ELR (cell line): ENCODE results near the gene ABCB11.

Source experiments
- DNase-seq: peaks from one replicate; pipeline ENCODE4 v3.0.0-alpha.2; 2015; ENCODE audit warnings: low read depth

ABCB11 gene

DNA sequence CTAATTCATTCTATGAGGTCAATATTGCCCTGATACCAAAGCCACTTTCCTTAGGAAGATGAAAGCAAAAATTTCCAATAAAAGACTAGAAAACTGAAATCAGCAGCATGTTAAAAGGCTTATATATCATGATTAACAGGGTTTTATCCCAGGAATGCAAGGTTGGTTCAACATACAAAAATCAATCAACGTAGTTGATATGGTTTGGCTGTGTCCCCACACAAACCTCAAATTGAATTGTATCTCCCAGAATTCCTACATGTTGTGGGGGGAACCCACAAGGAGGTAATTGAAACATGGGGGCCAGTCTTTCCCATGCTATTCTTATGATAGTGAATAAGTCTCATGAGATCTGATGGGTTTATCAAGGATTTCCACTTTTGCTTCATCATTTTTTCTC is 11.7 kb upstream of the ABCB11 start:
- no peak for DNase-seq

DNA sequence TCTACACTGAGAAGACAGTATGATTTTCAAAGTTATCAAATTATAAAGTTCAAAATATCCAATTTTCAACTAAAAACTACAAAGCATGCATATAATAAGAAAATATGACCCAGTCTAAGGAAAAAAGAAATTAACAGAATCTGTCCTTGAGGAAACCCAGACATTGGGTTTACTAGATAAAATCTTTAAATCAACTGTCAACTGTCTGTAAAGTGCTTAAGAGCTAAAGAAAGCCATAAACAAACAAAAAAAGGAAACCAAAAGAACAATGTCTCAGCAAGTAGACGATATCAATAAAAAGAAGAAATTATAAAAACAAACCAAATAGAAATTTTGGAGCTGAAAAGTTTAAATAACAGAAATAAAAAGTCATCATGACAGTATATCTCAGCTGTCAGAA is 10.5 kb upstream of the ABCB11 start:
- DNase-seq, result no peak

DNA sequence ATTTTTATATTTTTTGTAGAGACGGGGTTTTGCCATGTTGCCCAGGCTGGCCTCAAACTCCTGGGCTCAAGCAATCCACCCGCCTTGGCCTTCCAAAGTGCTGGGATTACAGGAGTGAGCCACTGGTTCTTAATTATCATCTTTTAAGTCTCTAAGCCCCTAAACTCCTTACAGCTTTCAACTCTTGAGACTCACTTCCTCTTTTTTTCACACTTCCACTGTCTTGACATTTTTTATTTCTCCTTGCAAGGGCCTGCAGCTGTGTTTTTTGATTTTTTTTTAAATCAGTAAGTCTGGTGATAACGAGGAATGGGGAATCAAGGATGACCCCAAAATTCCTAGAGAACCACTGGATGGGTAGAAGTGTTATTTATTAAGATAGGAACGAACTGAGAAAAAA is 8.6 kb upstream of the ABCB11 start:
- DNase-seq, result no peak

DNA sequence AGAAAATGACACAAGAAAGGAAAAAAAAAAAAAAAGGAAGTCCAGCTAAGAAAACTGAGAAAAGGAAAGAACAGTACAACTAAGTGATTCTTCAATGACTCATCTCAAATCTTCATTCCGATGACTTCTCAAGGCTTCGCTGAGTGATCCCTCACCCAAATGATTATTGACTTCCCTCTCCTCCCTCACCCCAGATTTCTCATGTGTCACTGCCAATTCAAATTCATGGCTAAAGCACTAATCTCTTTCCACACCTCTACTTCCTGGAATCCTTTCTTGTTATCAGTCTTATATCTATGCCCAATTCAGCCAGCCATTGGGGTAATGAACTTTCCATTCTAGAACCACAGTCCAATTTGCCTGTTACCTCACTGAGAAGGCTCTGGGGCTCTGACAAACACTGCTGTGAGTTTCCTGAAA is 7.2 kb upstream of the ABCB11 start:
- peak; percentile 78 for DNase-seq

DNA sequence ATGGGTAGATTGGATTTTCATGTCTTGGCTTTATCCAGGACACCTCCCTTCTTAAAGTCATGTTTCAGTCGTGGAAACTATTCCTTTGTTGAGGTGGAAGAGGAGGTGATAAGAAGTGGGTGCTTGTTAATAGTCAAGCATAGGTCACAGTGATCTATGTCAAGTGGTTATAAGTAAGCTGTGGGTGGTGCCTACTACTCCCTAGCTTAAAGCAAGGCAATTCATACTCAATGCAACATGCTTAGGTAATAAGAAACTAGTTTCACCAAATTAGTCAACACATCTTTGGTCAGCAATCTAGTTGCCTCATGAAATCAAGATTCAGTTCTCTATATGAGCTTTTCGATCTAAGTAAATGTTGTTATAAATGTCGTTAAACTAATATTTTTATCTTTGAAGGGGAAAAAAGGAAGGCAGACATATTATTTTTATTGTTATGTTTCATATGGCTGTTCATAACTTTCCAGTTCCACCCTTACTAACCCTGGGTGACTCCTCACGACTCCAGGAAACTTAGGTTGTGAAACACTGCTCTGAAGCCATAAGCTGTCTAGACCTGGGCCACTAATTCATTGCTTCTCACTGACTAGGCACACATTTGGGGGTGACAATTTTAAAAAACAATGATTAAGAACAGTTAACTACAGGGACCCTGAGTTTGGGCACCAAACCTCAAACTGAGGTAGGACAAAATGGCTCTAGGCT is 5.8 kb upstream of the ABCB11 start:
- DNase-seq, result no peak

DNA sequence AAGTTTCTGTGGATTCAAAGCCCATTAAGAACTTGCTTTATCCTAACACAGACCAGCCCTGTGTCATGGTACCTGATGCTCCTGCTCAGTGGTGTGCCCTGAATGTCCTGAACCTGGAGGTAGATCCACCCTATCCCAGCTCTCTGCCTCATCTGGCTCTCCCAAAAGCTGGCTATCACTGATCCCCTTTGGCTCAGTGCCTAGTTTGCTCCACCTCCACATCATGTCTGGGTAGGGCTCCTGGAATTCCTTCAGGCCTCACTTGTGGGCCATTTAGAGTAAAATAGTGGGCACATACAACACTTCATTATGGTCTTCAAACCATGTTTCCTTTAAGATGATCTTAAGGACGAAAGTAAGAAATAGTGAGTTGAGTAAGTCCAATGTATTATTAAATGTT is 4.8 kb upstream of the ABCB11 start:
- no peak for DNase-seq

DNA sequence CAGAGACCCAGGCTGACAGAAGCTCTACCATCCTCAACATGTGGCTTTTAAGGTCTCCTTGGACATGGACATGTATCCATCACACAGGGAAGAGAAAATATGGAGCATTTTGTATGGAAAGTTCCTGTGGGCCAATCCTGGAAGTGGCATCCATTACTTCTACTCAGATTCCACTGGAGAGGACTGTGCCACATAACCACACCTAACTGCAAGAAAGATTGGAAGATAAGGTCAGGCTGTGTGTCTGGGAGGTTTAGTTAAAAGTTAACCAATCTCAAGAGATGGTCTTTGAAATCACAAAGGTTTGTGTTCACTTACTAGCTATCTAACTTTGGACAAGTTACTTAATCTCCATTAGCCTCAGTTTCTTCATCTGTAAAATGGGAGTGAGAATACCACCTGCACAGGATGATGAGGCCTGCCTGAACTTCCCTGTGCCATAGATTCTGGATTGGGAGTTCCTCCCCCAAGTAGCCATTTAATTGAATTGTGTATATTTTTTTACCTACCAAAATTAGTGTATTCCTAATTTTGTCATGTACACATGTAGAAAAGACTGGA is 3.9 kb upstream of the ABCB11 start:
- no peak for DNase-seq

DNA sequence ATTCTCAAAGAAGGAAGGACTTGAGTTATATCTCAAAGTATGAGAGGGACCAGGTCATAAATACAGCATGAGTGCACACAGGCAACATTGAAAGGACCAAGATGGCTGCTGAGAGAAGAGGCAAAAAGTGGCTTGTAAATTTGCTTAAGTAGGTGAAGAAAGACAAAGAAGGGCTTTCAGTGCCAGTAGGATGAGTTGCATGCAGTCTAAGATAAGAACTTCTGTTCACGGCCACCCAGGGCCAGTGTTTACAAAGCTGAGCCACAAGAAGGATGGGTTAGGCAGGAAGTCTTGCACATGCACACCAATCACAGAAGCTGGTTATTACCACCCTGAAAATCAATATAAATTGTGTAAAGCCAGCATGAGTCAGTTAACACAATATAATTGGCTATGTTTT is 3.1 kb upstream of the ABCB11 start:
- no peak for DNase-seq

DNA sequence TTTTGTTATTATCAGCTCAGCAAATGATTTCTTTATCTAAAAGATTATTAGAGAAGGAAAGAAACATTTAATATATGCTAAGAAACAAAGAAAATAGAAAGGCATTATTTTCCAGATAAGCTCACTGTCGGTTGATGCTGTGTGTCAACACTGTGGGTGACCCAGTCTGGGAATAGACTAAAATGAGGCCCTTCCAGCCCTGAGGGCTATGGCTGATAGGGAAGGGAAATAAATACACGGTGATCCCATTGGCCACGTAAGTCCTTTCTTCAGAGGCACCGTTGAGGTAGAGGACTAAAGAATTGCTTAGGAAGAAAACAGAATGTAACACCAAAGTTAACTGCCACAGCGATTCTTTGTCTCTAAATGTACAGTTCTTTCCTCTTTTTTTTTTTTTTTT is 1.8 kb downstream of the ABCB11 start:
- no peak for DNase-seq

DNA sequence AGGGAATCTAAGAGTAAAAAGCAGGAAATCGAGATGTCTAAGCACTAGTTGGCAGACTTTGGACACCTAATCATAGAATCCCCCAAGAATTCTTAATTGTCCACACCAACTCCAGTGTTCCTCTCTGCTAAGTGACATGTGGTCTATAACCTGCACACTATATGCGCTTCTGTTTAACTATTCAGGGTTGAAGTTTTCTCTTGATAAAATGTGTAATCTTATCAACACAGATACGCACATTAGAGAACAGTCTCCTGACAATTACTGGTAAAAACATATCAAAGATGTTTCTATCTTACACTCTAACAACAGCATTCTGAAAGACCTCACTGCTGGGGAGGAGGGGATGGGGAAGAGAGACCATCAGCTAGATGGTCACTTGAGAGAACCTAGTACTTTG is 3.9 kb downstream of the ABCB11 start:
- DNase-seq, result no peak

DNA sequence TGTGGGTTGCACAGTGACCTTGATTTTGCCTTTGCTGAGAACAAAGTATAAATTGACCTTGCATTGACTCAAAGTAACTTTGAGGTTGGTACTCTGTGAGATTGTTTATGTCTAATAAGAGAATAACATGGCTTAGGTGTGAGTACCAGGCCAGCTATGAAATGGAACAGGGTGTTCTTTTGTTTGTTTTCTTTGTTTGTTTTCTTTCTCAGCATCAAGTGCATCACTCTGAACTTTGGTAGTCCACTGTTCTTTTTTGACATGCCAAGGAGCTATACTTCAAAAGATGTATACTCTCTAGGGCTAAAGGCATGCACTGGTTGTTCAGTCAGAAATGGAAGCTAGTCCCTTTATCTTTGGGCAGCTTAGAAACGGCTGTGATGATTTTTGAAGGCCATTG is 5.1 kb downstream of the ABCB11 start:
- DNase-seq, result no peak

DNA sequence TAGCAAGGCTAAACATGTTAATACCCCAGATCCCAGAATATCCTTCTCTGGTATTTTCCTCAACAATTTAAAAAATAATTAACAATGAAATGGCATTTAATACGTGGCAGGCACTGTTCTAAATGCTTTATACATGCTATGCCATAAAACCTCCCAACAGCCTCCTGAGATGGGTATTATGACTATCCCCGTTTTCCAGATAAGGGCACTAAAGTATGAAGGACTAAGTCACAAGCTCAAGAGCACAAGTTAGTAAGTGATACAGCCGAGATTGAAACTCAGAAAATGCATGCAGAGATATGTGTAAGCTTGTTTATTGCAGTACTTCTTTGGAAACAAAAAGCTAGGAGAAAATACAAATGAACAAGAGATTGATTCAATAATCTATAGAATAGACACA is 8.0 kb downstream of the ABCB11 start:
- no peak for DNase-seq

DNA sequence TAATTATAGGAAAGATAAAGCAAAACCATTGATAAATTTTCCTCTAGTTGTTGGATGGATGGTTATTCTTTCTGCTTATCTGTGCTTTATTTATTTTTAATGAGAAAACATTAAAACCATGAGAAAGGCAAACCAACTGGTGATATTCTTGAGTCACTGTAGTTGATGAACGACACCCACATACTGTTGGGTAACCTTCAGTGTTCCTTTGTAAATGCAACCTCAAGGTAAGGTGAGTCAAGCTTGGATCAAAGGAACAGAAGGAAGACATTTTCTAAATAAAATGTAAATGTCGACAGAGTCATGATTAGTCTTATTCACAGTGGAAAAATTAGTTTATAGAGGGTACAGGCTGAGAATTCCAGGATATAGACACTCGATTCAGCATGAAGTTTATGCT is 12.7 kb downstream of the ABCB11 start:
- DNase-seq, result peak; percentile 21

DNA sequence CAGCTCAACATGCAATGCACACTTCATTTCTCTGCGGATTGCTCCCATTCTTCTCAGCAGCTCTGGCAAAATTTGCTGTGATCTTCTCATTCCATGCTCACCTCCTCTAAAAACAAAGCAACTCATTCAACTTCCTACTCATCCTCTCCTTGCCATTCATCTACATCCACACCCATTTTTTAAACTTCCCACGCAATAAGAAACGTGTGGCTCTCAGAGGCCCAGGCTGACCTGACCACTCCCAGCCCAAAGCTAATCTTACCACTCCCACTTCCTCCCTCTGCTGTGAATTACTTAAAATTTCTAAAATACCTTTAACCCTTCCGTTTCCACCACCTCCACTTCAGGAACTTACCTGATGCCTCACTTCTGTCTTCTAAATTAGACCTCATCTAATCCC is 15.2 kb downstream of the ABCB11 start:
- DNase-seq, result no peak

DNA sequence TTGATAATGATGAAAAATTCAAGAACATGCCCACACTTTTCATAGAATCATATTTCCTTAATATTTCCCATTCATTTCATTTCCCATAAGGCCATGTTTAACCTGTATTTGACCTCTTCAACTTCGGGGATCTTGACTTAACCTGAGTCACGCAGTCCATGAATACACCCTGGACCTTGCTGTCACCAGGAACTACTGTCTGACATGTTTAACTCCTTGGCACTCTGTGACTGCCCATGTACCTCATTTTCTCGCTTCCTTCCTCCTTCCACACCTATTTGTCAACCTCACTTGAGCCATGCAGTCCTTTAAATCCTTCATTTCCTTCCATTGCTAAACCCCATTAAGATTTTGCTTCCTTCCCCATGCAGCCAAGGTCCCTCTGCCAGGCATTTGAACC is 16.3 kb downstream of the ABCB11 start:
- no peak for DNase-seq

DNA sequence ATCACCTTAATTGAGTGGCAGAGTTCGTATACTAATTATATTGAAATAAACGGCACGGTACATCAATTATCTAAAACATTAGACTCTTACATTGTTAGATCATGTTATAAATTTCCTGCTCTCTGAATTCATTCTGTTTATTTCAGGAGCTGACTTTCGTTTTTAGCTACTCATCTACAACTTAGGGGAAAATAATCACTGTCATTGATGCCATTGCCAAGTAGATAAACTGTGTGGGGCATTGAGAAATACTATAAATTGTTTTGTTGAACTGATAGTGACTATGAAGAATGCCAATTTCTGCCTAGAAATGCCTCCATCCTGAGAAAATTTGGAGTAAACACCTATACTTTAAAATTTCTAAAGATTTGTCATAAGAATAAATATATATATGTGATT is 17.5 kb downstream of the ABCB11 start:
- no peak for DNase-seq

DNA sequence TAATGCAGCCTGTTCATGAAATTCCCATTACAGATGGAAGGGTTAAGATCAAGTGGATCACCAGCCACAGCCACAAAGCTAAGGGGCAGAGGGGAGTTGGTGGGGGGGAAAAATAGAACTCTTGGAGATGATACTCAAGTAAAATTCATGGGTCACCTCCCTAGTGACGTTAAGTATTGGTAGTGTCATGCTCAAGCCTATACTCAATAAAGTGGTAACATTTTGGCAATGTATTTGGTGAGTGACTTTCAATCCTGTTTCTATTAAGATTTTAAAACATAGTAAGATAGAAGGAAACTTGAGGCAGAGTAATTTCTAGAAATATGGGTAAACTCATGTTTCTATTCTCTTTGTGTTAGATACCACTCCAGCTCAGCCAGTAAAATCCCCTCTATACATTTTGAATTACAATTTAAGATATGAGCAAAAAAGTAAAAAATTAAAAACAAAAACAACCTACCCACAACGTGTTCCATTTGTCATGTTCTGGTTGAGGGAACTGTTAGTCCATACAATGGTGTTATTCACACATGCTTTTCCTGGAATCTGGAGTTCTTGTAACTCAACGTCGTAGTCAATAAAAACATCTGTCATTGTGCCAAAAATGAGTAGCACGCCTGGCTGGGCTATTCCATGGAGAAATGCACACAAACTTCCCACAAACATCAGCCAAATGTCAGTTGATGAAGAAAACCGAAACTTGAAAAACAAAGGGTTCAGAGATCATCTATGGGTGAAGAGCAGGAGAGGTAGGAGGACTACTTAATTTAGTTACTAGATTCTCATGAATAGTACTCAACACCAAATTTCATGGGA is 18.1 kb downstream of the ABCB11 start:
- no peak for DNase-seq

DNA sequence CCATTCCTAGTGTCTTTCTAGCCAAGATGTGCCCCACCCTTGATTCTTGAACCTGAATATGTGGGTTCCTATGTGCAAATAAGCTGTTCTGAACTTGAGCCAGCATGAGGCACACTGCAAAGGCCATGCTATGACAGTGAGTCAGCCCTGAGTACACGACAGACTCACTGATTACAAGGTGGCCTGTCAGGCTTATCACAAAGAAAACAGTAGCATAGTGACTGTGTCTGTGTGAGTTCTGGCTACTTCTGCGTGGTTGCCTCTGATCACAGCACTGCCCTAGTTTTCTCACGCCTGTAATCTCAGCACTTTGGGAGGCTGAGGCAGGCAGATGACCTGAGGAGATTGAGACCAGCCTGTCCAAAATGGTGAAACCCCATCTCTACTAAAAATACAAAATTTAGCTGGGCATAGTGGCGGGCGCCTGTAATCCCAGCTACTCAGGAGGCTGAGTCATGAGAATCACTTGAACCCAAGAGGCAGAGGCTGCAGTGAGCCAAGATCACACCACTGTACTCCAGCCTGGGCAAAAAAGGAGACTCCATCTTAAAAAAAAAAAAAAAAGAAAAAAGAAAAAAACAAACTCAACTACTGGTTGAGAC is 18.8 kb downstream of the ABCB11 start:
- peak; percentile 75 for DNase-seq

DNA sequence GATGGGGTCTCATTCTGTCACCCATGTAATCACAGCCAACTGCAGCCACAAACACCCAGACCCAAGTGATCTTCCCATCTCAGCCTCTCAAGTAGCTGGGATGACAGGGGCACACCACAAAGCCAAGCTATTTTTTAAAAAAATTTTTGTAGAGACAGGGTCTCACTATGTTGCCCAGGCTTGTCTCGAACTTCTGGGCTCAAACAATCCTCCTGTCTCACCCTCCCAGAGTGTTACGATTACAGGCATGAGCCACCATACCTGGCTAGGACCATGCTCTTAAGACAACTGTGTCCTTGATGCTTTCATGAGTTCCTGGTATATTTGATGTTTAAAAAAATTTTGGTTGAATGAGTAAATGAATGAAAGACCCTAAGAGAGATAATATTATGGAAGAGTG is 19.4 kb downstream of the ABCB11 start:
- DNase-seq, result no peak

DNA sequence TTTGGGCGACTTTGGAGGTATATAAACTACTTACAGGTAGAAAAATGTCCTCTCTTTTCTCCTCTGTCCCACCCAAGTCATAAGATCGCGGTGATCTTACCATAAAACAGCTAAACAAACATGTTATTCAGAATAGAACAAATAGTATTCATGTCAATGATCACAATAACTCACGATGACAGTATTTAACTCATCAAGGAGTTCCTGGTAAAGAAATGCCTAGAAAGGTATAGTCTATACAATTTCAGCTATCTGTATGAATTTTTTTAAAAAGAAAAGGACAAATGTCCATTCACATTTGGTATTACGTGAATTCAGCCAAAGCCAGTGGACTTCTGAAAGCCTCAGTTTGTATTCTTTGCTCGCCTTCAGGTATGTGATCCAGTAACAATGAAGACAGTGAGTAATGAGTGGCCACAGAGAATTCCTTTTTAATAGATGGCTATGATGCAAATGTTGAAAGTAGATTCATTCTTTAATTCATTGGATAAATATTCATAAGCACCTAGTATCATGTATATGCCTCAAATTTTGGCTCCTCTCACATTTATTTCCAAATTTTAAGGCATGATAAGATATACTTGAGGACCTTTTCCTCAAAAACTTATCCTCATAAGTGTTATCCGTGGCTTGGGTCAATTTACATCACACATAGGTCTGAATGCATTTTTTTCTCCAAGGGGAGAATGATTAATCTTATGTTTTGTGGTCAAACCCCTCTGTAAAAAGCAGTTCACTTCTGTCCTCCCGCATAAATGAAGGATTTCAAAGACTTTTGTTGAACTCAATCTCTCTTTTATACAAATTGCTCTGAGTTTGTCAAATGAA is 20.3 kb downstream of the ABCB11 start:
- DNase-seq, result no peak

DNA sequence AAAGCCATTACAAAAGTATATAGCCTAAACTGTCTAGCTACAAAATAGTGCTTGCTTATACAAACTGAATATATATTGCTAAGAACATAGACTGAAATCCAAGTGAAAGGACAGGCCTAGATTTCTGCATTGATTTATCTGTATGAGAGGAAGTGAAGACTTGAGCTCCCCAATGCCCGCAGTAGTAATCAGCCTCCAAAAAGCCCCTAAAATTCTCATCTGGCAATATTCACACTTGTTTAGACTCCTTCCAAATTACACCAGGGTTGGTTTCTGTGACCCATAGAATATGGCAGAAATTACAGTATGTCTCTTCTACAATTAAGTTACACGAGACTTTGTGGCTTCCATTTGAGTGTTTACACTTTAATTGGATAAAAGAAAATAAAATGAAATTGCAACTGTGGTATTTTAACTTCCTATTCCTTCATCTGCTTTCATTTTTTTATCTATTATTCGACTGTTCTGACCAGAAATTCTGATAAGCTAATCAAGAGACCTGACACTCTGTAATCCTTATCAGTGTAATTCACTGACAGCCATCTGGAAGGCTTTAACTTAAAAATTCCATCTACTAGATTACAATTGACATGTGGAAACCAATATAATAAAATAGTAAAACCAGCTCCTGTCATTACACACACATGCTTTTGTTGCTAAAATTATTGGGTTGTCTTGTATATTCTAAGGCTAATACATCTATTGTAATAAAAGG is 21.1 kb downstream of the ABCB11 start:
- DNase-seq, result no peak

DNA sequence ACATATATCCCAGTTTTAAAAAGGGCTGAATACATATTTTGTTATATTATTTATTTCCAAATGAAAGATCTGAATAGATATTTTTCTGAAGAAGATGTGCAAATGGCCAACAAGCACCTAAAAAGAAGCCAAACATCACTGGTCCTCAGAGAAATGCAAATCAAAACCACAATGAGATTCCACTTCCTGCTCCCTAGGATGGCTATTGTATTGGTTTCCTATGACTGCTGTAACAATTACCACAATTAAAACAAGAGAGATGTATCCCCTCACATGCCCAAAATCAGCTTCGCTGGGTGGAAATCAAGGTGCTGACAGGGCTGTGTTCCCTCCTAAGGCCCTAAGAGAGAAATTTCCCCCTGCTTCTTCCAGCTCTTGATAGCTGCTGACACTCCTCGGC is 23.2 kb downstream of the ABCB11 start:
- no peak for DNase-seq
